ENCODE data around the gene COL2A1. TPM values are rescaled to one million over a fixed set of nuclear protein-coding genes. Genes with fewer than 3 reads are reported as not detected.

The COL2A1 gene
- total and polyA plus RNA-seq, 2 donors (not counting 3 experiments of a cell fraction or from before 2014, with no cell fraction given): not detected

- Histone ChIP-seq H3K27me3 (ENCODE audit: control insufficient read depth in 2 of 2, insufficient read depth in 2 of 2, low read length in 2 of 2) (peaks cover 19 to 25% of the 10 kb centered on the region in 2 experiments), H3K9me1 (replicated peaks; ENCODE audit: control insufficient read depth, extremely low read depth, insufficient read depth, low read length) (no peaks in the 10 kb centered on the region), H3K79me2 (ENCODE audit: control insufficient read depth, insufficient read depth, low read length) (no peaks in the 10 kb centered on the region), H3K4me1 (ENCODE audit: control insufficient read depth, extremely low read depth, insufficient read depth, low read length) (no peaks in the 10 kb centered on the region), H3K36me3 (ENCODE audit: control insufficient read depth in 2 of 2, extremely low read depth in 1 of 2, insufficient read depth in 2 of 2, low read length in 2 of 2) (no peaks in the 10 kb centered on the region), H3K27ac (ENCODE audit: insufficient read depth, low read depth, low read length) (no peak overlapping the region), H3K4me2 (ENCODE audit: insufficient read depth, low read length) (no peak overlapping the region), H4K20me1 (replicated peaks; ENCODE audit: control insufficient read depth, extremely low read depth, insufficient read depth, low read length) (no peaks in the 10 kb centered on the region), H2AFZ (ENCODE audit: low read depth, low read length) (no peak overlapping the region), H3K4me3 (replicated peaks in 1 of 3; ENCODE audit: insufficient read depth in 1 of 3, low read depth in 1 of 3, low read length in 3 of 3) (no peak overlapping the region), H3K9me3 (replicated peaks; ENCODE audit: control insufficient read depth, insufficient read depth, low read length) (no peaks in the 10 kb centered on the region), H3K9ac (replicated peaks; ENCODE audit: extremely low read depth, insufficient read depth, low read length) (no peak overlapping the region)
- POLR2A ChIA-PET: no interaction called here
- BruUV-seq (replicated peaks): no TSS peak
- CTCF ChIA-PET: interaction anchor here (0.9 to 2.3 kb wide), 3 partner anchors 14 to 28 kb away, joined by 4 to 11 read pairs (median 4); partner anchors contain the start of gene TMEM106C
- intact Hi-C loops (cut with micrococcal nuclease) (no loop called here), dilution Hi-C loops (cut with MboI; ENCODE audit: extremely low pct_ligation_motif_present, low sequenced_read_pairs) (no loop called here)
- no peak for DNase-seq (ENCODE audit: low read depth, low spot score)
- FAIRE-seq: no peak
- no peak for TF ChIP-seq EZH2 (IDR thresholded peaks at IDR 0.05; ENCODE audit: borderline replicate concordance, low read depth, low read length, severe bottlenecking)
- TF ChIP-seq MYC (IDR thresholded peaks at IDR 0.05; ENCODE audit: low read depth, low read length): no peak
- no peak for TF ChIP-seq JUN (IDR thresholded peaks at IDR 0.05; ENCODE audit: borderline replicate concordance, insufficient read depth, insufficient read length, low read depth)
- no peak for TF ChIP-seq POLR2A (IDR thresholded peaks at IDR 0.05; ENCODE audit: low read depth, low read length)
- no peak for TF ChIP-seq POLR2AphosphoS5 (IDR thresholded peaks at IDR 0.05; ENCODE audit: insufficient read depth, low read depth, low read length)
- no peak for TF ChIP-seq GATA2 (IDR thresholded peaks at IDR 0.05; ENCODE audit: insufficient read depth, insufficient read length, low read depth, low read length)
- no peak for TF ChIP-seq FOS (IDR thresholded peaks at IDR 0.05; ENCODE audit: borderline replicate concordance, insufficient read depth, low read length)
- TF ChIP-seq, protein P1, sequence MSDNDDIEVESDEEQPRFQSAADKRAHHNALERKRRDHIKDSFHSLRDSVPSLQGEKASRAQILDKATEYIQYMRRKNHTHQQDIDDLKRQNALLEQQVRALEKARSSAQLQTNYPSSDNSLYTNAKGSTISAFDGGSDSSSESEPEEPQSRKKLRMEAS (IDR thresholded peaks at IDR 0.05; ENCODE audit: insufficient read depth, insufficient read length): no peak
- TF ChIP-seq, protein P2, sequence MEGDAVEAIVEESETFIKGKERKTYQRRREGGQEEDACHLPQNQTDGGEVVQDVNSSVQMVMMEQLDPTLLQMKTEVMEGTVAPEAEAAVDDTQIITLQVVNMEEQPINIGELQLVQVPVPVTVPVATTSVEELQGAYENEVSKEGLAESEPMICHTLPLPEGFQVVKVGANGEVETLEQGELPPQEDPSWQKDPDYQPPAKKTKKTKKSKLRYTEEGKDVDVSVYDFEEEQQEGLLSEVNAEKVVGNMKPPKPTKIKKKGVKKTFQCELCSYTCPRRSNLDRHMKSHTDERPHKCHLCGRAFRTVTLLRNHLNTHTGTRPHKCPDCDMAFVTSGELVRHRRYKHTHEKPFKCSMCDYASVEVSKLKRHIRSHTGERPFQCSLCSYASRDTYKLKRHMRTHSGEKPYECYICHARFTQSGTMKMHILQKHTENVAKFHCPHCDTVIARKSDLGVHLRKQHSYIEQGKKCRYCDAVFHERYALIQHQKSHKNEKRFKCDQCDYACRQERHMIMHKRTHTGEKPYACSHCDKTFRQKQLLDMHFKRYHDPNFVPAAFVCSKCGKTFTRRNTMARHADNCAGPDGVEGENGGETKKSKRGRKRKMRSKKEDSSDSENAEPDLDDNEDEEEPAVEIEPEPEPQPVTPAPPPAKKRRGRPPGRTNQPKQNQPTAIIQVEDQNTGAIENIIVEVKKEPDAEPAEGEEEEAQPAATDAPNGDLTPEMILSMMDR (IDR thresholded peaks at IDR 0.05; ENCODE audit: extremely low read depth in 1 of 2, insufficient read depth in 1 of 2, low read depth in 1 of 2, low read length in 2 of 2): no peak
These were observed 69.1 kb downstream of the COL2A1 start for GRCh38 chr12:47935184-47935583.

Measured in endothelial cell of umbilical vein (primary cell).